Natural killer cell (primary cell): ENCODE data around the gene ARHGEF11. TPM values are rescaled to one million over a fixed set of nuclear protein-coding genes. Genes with fewer than 3 reads are reported as not detected.

Source experiments
- ATAC-seq, 3 donors: fragments of 150-1000 bp in 2 of 3; fragments of 200-7000 bp in 1 of 3; cut with Tn5 transposase; 1 replicate in 1 of 3; 2 replicates in 2 of 3; pipeline ENCODE4 v1.10.0; 2021; ENCODE audit warnings: mild to moderate bottlenecking in 2 of 3, moderate library complexity in 2 of 3
- DNase-seq, 2 donors: peaks; one replicate each; pipeline versions ENCODE4 v3.0.0 to v3.0.0-alpha.2; 2013 to 2021; ENCODE audit warnings: mixed read lengths in 1 of 2
- H3K27ac ChIP-seq: one replicate; pipeline ENCODE4 v1.5.1; 2013; ENCODE audit warnings: mild to moderate bottlenecking, low read length
- H3K27me3 ChIP-seq: one replicate; pipeline ENCODE4 v1.6.1; 2013; ENCODE audit warnings: low read length; ENCODE audit not compliant: control insufficient read depth, insufficient read depth
- H3K36me3 ChIP-seq: one replicate; pipeline ENCODE4 v1.6.1; 2013; ENCODE audit warnings: low read length; ENCODE audit not compliant: control insufficient read depth, insufficient read depth
- H3K4me1 ChIP-seq: one replicate; pipeline ENCODE4 v1.6.1; 2013; ENCODE audit warnings: low read length; ENCODE audit not compliant: control insufficient read depth, insufficient read depth
- H3K4me3 ChIP-seq: one replicate; pipeline ENCODE4 v1.5.1; 2013; ENCODE audit warnings: low read length
- H3K9me3 ChIP-seq: one replicate; pipeline ENCODE4 v1.6.1; 2013; ENCODE audit warnings: low read length; ENCODE audit not compliant: control insufficient read depth, insufficient read depth
- H3K27ac Mint-ChIP-seq, 2 donors: one replicate each; pipeline ENCODE4 v1.8.0; 2022; ENCODE audit warnings: mild to moderate bottlenecking in 2 of 2, mixed read lengths in 2 of 2, moderate library complexity in 1 of 2
- H3K27me3 Mint-ChIP-seq, 2 donors: one replicate each; pipeline ENCODE4 v1.8.0; 2022; ENCODE audit warnings: low read depth in 2 of 2, mixed read lengths in 2 of 2
- H3K36me3 Mint-ChIP-seq: one replicate; pipeline ENCODE4 v1.8.0; 2022; ENCODE audit warnings: mixed read lengths
- H3K4me1 Mint-ChIP-seq, 2 donors: one replicate each; pipeline ENCODE4 v1.8.0; 2022; ENCODE audit warnings: mixed read lengths in 2 of 2
- H3K4me3 Mint-ChIP-seq: one replicate; pipeline ENCODE4 v1.8.0; 2022; ENCODE audit warnings: mild to moderate bottlenecking, moderate library complexity, mixed read lengths
- H3K9me3 Mint-ChIP-seq, 2 donors: one replicate each; pipeline ENCODE4 v1.8.0; 2022; ENCODE audit warnings: mixed read lengths in 2 of 2
- WGBS: methylation state at CpG from one replicate; pipeline ENCODE4 v1.1.7; 2013; ENCODE audit warnings: missing lambda C conversion rate; ENCODE audit not compliant: insufficient coverage; 5-methylcytosine and 5-hydroxymethylcytosine counted together
- intact Hi-C: fragments of 100-400 bp; cut with micrococcal nuclease; formaldehyde crosslinking; loops from one replicate; pipeline ENCODE4 v1.14.2; 2022
- total RNA-seq, 4 donors: library from RNA; stranded (reverse); fragments of 120-200 nt in 1 of 4; gene quantifications; one replicate each; pipeline versions ENCODE4 v1.2.3 to v1.2.4, GENCODE V29; 2013 to 2022
- TF ChIP-seq, protein P1 (sequence below): fragments of 200-600 bp; IDR thresholded peaks from one replicate; pipeline ENCODE4 v1.8.0; 2022; ENCODE audit warnings: antibody characterized with exemption

Gene ARHGEF11
- total RNA-seq, 3 donors from 2014 or later (not counting 1 experiment from before 2014, with no cell fraction given) = 1.7 to 2.8 (median 2.4) TPM

DNA sequence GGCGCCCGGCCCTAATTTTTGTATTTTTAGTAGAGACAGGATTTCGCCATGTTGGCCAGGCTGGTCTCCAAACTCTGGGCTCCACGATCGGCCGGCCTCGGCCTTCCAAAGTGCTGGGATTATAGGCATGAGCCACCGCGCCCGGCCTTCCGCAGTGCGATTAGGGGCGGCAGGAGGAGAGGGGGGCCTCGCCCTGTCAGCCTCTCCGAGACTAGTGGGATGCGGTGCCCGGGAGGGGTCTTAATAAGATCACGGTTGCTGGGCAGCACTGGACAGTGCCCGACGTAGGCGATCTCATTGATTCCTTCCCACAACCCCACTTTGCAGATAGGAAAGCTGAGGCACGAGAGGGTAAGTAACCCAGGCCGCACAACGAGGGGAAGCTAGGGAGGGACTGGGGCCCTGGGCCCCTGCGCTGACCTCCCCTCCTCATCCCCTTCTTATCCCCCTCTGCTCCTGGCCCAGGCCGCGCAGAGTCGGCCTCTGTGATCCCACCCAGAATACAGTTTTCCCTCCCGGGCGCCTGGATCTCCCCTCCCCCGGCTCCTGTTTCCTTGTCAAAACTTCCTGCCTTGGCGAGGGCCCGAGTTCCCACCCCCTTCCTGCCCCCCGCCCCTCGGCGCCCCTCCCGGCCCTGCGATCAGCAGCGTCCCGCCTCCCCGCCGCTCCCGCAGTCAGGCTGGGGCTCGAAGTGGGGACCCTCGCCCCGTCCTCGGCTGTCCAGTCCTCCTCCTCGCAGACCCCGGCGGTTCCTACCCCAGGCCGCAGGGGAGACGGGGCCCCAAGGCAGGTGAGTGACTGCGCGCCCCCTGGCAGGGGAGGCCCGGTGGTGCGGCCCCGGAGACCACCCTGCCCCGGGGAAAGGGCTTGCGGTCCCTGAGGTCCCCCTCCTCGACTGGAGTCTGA, 152.2 kb downstream of the ARHGEF11 start, which contains the start of gene PEAR1:
Gene PEAR1, plus strand, starts transcription at position 671 of the 906 bp plus-strand sequence. CDS start 10,209 bp downstream, outside the sequence.
- Mint-ChIP-seq H3K36me3 (no peaks in the 10 kb centered on the region), H3K4me3 (peak within 1 kb of the TSS; percentile 75), H3K4me1 (peaks cover 12 to 28% of the 10 kb centered on the region in 2 donors), H3K27ac (no peak within 1 kb of the TSS), H3K27me3 (peaks cover 30 to 51% of the 10 kb centered on the region in 2 donors), H3K9me3 (no peaks in the 10 kb centered on the region)
- Histone ChIP-seq H3K9me3 (no peaks in the 10 kb centered on the region), H3K27ac (no peak within 1 kb of the TSS), H3K27me3 (peaks cover 29% of the 10 kb centered on the region), H3K4me1 (peaks cover 20% of the 10 kb centered on the region), H3K36me3 (no peaks in the 10 kb centered on the region), H3K4me3 (no peak within 1 kb of the TSS)
- intact Hi-C loops = no loop called here
- DNase-seq (peak in 1 of 2 donors; percentile 27), ATAC-seq (no peak)
- TF ChIP-seq, protein P1, sequence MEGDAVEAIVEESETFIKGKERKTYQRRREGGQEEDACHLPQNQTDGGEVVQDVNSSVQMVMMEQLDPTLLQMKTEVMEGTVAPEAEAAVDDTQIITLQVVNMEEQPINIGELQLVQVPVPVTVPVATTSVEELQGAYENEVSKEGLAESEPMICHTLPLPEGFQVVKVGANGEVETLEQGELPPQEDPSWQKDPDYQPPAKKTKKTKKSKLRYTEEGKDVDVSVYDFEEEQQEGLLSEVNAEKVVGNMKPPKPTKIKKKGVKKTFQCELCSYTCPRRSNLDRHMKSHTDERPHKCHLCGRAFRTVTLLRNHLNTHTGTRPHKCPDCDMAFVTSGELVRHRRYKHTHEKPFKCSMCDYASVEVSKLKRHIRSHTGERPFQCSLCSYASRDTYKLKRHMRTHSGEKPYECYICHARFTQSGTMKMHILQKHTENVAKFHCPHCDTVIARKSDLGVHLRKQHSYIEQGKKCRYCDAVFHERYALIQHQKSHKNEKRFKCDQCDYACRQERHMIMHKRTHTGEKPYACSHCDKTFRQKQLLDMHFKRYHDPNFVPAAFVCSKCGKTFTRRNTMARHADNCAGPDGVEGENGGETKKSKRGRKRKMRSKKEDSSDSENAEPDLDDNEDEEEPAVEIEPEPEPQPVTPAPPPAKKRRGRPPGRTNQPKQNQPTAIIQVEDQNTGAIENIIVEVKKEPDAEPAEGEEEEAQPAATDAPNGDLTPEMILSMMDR = no peak
- 12% methylated on average over 57 of the region's 60 CpGs for WGBS

DNA sequence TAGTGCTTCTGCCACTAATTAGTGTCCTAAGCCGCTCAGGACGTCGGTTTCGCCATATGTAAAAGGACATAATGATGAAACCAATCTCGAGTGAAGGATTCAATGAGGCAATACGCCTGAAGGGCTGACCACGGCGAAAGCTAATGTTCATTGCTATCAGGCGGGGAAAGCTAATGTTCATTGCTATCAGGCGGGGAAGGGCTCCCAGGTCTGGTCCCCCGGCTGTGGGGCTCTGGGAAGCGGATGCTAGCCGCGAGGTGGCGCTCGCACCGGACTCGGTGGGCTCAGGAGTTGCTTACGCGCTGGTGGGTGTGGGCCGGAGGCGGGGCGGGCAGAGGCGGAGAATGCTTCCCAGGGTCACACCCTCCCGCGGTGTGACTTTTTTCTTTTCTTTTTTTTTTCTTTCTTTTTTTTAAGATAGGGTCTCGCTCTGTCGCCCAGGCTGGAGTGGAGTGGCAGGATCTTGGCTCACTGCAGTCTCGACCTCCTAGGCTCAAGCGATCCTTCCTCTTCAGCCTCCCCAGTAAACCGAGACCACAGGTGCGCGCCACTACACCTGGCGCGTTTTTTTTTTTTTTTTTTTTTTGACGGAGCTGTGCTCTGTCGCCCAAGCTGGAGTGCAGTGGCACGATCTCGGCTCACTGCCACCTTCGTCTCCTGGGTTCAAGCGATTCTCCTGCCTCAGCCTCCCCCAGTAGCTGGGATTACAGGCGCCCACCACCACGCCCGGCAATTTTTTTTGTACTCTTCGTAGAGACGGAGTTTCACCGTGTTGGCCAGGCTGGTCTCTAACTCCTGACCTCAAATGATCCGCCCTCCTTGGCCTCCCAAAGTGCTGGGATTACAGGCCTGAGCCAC, 153.1 kb downstream of the ARHGEF11 start:
- Histone ChIP-seq H3K4me1 (peaks cover 20% of the 10 kb centered on the region), H3K4me3 (no peak overlapping the region), H3K9me3 (no peaks in the 10 kb centered on the region), H3K36me3 (no peaks in the 10 kb centered on the region), H3K27me3 (peaks cover 29% of the 10 kb centered on the region), H3K27ac (no peak overlapping the region)
- 5% methylated on average over 48 of the region's 48 CpGs for WGBS
- H3K4me3 Mint-ChIP-seq = peak overlapping the region; percentile 75
- intact Hi-C loops = no loop called here
- H3K36me3 Mint-ChIP-seq = no peaks in the 10 kb centered on the region
- DNase-seq (peak; percentile 75 to 91), ATAC-seq (peak; percentile 87 to 96 (median 96))
- H3K9me3 Mint-ChIP-seq = no peaks in the 10 kb centered on the region
- TF ChIP-seq, protein P1 = peak; percentile 72
- H3K27me3 Mint-ChIP-seq = peaks cover 30 to 49% of the 10 kb centered on the region in 2 donors
- no peak overlapping the region for H3K27ac Mint-ChIP-seq
- H3K4me1 Mint-ChIP-seq = peaks cover 9 to 23% of the 10 kb centered on the region in 2 donors

DNA sequence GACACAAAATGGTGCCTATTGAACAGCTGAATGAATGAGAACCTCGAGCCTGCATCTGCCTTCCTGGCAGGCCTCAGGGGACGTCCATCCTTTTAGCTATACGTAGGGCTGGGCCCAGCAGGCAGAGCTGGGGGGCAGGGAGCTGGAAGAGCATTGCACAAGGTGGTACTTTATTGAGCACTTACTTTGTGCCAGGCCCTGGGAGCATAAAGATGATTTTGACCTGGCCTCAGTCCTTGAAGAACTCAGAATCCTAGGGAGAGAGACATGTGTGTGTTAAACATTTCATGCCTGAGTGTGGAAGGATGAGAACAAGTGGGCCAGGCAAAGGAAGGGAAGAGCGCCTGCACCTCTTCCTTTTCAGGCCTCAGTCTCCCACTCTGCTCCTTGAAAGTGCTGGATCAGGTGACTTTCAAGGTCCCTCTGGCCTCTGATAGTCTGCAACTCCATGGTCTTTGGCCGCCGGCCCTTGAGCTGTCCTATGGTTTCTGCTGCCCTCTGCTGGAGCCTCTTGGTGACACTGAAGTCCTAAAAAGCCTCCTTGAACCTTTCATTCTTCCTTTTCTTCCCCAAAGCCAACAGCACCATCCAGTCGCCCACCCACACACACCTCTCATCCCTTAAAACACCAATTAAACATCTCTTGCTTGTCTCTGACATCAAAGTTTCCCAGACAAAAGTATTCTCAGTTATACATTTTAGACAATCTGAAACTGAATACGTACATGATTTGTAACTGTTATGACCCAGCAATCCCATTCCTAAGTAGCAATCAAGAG, 155.6 kb downstream of the ARHGEF11 start:
- ATAC-seq (peak; percentile 38 to 53 (median 45)), DNase-seq (peak; percentile 44 to 73)
- no peak overlapping the region for H3K4me3 ChIP-seq
- Mint-ChIP-seq H3K4me3 (peak overlapping the region; percentile 29), H3K36me3 (no peaks in the 10 kb centered on the region), H3K27ac (no peak overlapping the region), H3K9me3 (no peaks in the 10 kb centered on the region), H3K4me1 (peaks cover 8 to 21% of the 10 kb centered on the region in 2 donors), H3K27me3 (peaks cover 30 to 46% of the 10 kb centered on the region in 2 donors)
- 43% methylated on average over 8 of the region's 8 CpGs for WGBS
- H3K36me3 ChIP-seq = no peaks in the 10 kb centered on the region
- TF ChIP-seq, protein P1 = peak; percentile 78
- no peak overlapping the region for H3K27ac ChIP-seq
- H3K27me3 ChIP-seq = peaks cover 29% of the 10 kb centered on the region
- peaks cover 20% of the 10 kb centered on the region for H3K4me1 ChIP-seq
- intact Hi-C loops = loop anchor here (1.0 to 2.0 kb wide), 4 partner anchors 51 to 201 kb away; no protein-coding TSS in a partner anchor
- H3K9me3 ChIP-seq = no peaks in the 10 kb centered on the region
